IMR-90 (cell line): ENCODE results near the gene GRK2. TPM values are rescaled to one million over a fixed set of nuclear protein-coding genes. Genes with fewer than 3 reads are reported as not detected.

Experiments used
- ATAC-seq: fragments of 200-7000 bp; cut with Tn5 transposase; 2 replicates; pipeline ENCODE4 v1.9.1; 2020; ENCODE audit warnings: low read depth, mild to moderate bottlenecking, moderate library complexity
- BruUV-seq: library from RNA; stranded (reverse); fragments of 400-500 nt; replicated peaks from 2 replicates; lab custom pipeline; 2021; lab: Mats Ljungman, UMichigan
- CTCF ChIA-PET: fragments of 300-600 bp; formaldehyde crosslinking; extraction: SDS; loops from one replicate; lab custom pipeline; 2021; ENCODE audit warnings: antibody characterized with exemption; lab: Yijun Ruan, JAX
- POLR2A ChIA-PET: fragments of 300-600 bp; sonication (Branson Sonifier 250); formaldehyde crosslinking; loops from one replicate; lab custom pipeline; 2022; ENCODE audit warnings: antibody characterized with exemption; ENCODE audit not compliant: unreplicated experiment; lab: Charles Lee
- DNase-seq: peaks from one replicate; pipeline ENCODE4 v3.0.0; 2013
- H2AFZ ChIP-seq: replicated peaks from 2 replicates; pipeline ENCODE3; 2013; ENCODE audit warnings: low read length, mild to moderate bottlenecking; ENCODE audit not compliant: poor library complexity
- H2AK5ac ChIP-seq: 2 replicates; pipeline ENCODE4 v1.6.1; 2013; ENCODE audit warnings: low read depth, low read length, inconsistent platforms
- H2AK9ac ChIP-seq: replicated peaks from 2 replicates; pipeline ENCODE3; 2013; ENCODE audit warnings: mild to moderate bottlenecking, low read depth, low read length, moderate library complexity; ENCODE audit not compliant: poor library complexity
- H2BK120ac ChIP-seq: 2 replicates; pipeline ENCODE4 v1.6.1; 2013; ENCODE audit warnings: low read depth, low read length, inconsistent platforms
- H2BK15ac ChIP-seq: 3 replicates; pipeline ENCODE4 v1.6.1; 2013; ENCODE audit warnings: low read depth, low read length, inconsistent platforms
- H2BK20ac ChIP-seq: 2 replicates; pipeline ENCODE4 v1.6.1; 2013; ENCODE audit warnings: low read depth, mild to moderate bottlenecking, inconsistent platforms, low read length, moderate library complexity
- H2BK5ac ChIP-seq: 2 replicates; pipeline ENCODE4 v1.6.1; 2013; ENCODE audit warnings: mild to moderate bottlenecking, low read depth, low read length, inconsistent platforms; ENCODE audit not compliant: poor library complexity, severe bottlenecking
- H3K14ac ChIP-seq: replicated peaks from 2 replicates; pipeline ENCODE4 v1.6.1; 2013; ENCODE audit warnings: low read depth, low read length, inconsistent platforms
- H3K18ac ChIP-seq: 2 replicates; pipeline ENCODE4 v1.6.1; 2013; ENCODE audit warnings: low read depth, low read length, control low read depth
- H3K23ac ChIP-seq: 2 replicates; pipeline ENCODE4 v1.6.1; 2013; ENCODE audit warnings: low read depth, low read length, inconsistent platforms
- H3K27ac ChIP-seq: 2 replicates; pipeline ENCODE4 v1.5.1; 2013; ENCODE audit warnings: mild to moderate bottlenecking, control low read depth, low read length; ENCODE audit not compliant: insufficient read depth
- H3K27me3 ChIP-seq: 2 replicates; pipeline ENCODE4 v1.6.1; 2013; ENCODE audit warnings: low read length; ENCODE audit not compliant: control insufficient read depth, insufficient read depth
- H3K36me3 ChIP-seq: 2 replicates; pipeline ENCODE4 v1.6.1; 2013; ENCODE audit warnings: low read length, mixed read lengths; ENCODE audit not compliant: control insufficient read depth, insufficient read depth
- H3K4ac ChIP-seq: 2 replicates; pipeline ENCODE4 v1.6.1; 2013; ENCODE audit warnings: low read depth, low read length, inconsistent platforms
- H3K4me1 ChIP-seq: 2 replicates; pipeline ENCODE4 v1.6.1; 2013; ENCODE audit warnings: low read length, mixed read lengths; ENCODE audit not compliant: control insufficient read depth, insufficient read depth
- H3K4me2 ChIP-seq: 2 replicates; pipeline ENCODE4 v1.6.1; 2013; ENCODE audit warnings: low read depth, mild to moderate bottlenecking, control low read depth, low read length, moderate library complexity
- H3K4me3 ChIP-seq: 2 replicates; pipeline ENCODE4 v1.5.1; 2013; ENCODE audit warnings: low read depth, mild to moderate bottlenecking, control low read depth, low read length, moderate library complexity; ENCODE audit not compliant: insufficient read depth
- H3K56ac ChIP-seq: 2 replicates; pipeline ENCODE4 v1.6.1; 2013; ENCODE audit warnings: low read length, inconsistent platforms; ENCODE audit not compliant: insufficient read depth; ENCODE audit errors: extremely low read depth
- H3K79me1 ChIP-seq, 2 experiments: 2 replicates each; pipeline ENCODE4 v1.6.1; 2013; ENCODE audit warnings: low read length in 2 of 2, inconsistent platforms in 1 of 2, low read depth in 1 of 2
- H3K9ac ChIP-seq: 2 replicates; pipeline ENCODE4 v1.6.1; 2013; ENCODE audit warnings: low read depth, low read length, control low read depth
- H3K9me1 ChIP-seq: 2 replicates; pipeline ENCODE4 v1.6.1; 2013; ENCODE audit warnings: low read length, inconsistent platforms; ENCODE audit not compliant: insufficient read depth
- H3K9me3 ChIP-seq: 2 replicates; pipeline ENCODE4 v1.6.1; 2013; ENCODE audit warnings: low read length; ENCODE audit not compliant: control insufficient read depth, insufficient read depth
- H4K20me1 ChIP-seq: 2 replicates; pipeline ENCODE4 v1.6.1; 2013; ENCODE audit warnings: low read length, inconsistent platforms; ENCODE audit not compliant: insufficient read depth
- H4K5ac ChIP-seq: 2 replicates; pipeline ENCODE4 v1.6.1; 2013; ENCODE audit warnings: mild to moderate bottlenecking, low read depth, low read length, control low read depth
- H4K8ac ChIP-seq, 2 experiments: 2 replicates each; pipeline ENCODE4 v1.6.1; 2013; ENCODE audit warnings: low read depth in 2 of 2, low read length in 2 of 2, control low read depth in 1 of 2, inconsistent platforms in 1 of 2
- H4K91ac ChIP-seq: 2 replicates; pipeline ENCODE4 v1.6.1; 2013; ENCODE audit warnings: low read depth, low read length, inconsistent platforms; ENCODE audit not compliant: insufficient read depth
- BHLHE40 ChIP-seq: fragments of 150-350 bp; IDR thresholded peaks from 2 replicates; pipeline ENCODE4 v1.6.1; 2016; ENCODE audit warnings: mild to moderate bottlenecking, low read depth, low read length
- FOS ChIP-seq: fragments of 150-350 bp; IDR thresholded peaks from 2 replicates; pipeline ENCODE4 v1.6.1; 2016; ENCODE audit warnings: low read depth, low read length
- MXI1 ChIP-seq: IDR thresholded peaks from 2 replicates; pipeline ENCODE4 v1.6.1; 2012; ENCODE audit warnings: low read depth, mild to moderate bottlenecking, low read length, moderate library complexity, borderline replicate concordance
- NFE2L2 ChIP-seq: fragments of 150-350 bp; IDR thresholded peaks from 2 replicates; pipeline ENCODE4 v1.6.1; 2016; ENCODE audit warnings: low read depth, mild to moderate bottlenecking, low read length
- RAD21 ChIP-seq: IDR thresholded peaks from 2 replicates; pipeline ENCODE4 v1.6.1; 2012; ENCODE audit warnings: low read length, improper control_type of control experiment
- WGBS, 2 experiments: methylation state at CpG; one replicate each; pipeline versions ENCODE4 v1.1.5 to v1.1.7; 2013; ENCODE audit warnings: missing lambda C conversion rate in 2 of 2; ENCODE audit not compliant: insufficient read length in 1 of 2; ENCODE audit errors: extremely low coverage in 2 of 2; 5-methylcytosine and 5-hydroxymethylcytosine counted together
- dilution Hi-C: fragments of 300-500 bp; cut with HindIII; formaldehyde crosslinking; loops from one replicate; pipeline ENCODE4 v1.14.3; 2018; ENCODE audit warnings: low sequenced_read_pairs; ENCODE audit not compliant: unreplicated experiment
- in situ Hi-C: fragments of 300-500 bp; cut with MboI; formaldehyde crosslinking; loops from 3 replicates; pipeline ENCODE4 v1.14.3; 2019; ENCODE audit warnings: low sequenced_read_pairs, inconsistent platforms, mixed read lengths
- intact Hi-C: fragments of 100-400 bp; cut with micrococcal nuclease; formaldehyde crosslinking; loops from 2 replicates; pipeline ENCODE4 v1.10.0; 2022
- polyA plus RNA-seq, 3 experiments: library from polyadenylated mRNA; depleted of rRNA; stranded (reverse); fragments of >200 nt; gene quantifications; 2 replicates each; pipeline ENCODE4 v1.2.3, GENCODE V29; 2012; ENCODE audit warnings: low replicate concordance in 1 of 3
- total RNA-seq: library from RNA; depleted of rRNA; stranded (reverse); fragments of >200 nt; gene quantifications from 2 replicates; pipeline ENCODE4 v1.2.3, GENCODE V29; 2012

Gene GRK2
- total and polyA plus RNA-seq, 2 of the 4 experiments (the other 2 are of a cell fraction): 26.7 to 41.8 TPM

DNA sequence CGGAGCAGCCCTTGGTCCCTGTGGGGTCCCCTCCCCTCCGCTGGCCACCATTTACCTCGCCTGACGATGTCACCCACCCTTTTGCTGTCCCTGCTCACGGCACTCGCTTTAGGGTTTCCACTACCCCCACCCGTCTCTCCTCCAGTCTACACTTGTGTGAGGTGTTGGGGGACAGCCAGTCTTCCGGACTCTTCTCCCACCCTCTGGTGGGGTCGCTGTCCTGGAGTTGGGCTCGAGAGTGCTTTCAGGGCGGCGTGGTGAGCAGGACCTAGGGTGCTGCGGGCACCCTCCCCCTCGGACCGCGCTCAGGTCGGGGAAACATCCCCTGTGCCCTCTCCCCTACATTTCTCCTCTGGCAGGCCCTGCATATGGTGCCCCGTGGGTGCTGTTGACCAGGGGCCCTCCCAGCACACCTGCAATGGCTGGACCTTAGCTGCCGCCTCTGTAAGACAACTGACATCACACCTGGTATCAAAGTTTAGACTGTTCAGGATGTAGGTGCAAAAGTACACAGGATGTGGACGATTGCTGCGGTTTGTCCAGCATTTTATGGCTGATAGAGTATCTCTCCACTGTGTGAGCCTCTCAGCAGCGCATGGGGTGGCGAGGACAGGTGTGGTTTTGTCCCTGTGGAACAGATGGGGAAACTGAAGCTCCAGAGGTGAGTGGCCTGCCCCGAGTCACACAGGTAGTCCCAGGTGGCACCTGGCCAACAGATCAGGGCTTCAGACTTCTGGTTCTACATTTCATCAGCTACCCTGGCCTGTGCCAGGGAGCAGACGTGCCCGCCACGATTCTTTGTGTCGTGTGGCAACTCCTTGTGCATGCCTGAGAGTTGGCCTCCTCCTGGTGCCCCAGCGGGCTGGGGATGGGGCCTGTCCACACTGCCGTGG is 1.2 kb downstream of the GRK2 start:
- Histone ChIP-seq H3K18ac (no peak overlapping the region), H4K5ac (no peak overlapping the region), H3K4me1 (peaks cover 35% of the 10 kb centered on the region), H3K14ac (peak overlapping the region; percentile 92), H3K36me3 (peaks cover 10% of the 10 kb centered on the region; the same call in 1 of the 2 replicates), H2BK120ac (peak overlapping the region; percentile 31), H2BK5ac (peak overlapping the region; percentile 44), H3K9me3 (no peaks in the 10 kb centered on the region), H3K4ac (peak overlapping the region; percentile 82), H3K23ac (peak overlapping the region; percentile 89), H3K27ac (peak overlapping the region; percentile 64), H4K20me1 (peaks cover 44% of the 10 kb centered on the region), H3K4me3 (peak overlapping the region; percentile 78), H4K91ac (no peak overlapping the region; the same call in 1 of the 2 replicates), H3K56ac (peak overlapping the region; percentile 19; the same call in 1 of the 2 replicates), H3K27me3 (no peaks in the 10 kb centered on the region), H2BK15ac (no peak overlapping the region), H2BK20ac (no peak overlapping the region), H3K9ac (peak overlapping the region; percentile 95), H2AK5ac (peak overlapping the region; percentile 84), H3K4me2 (peak overlapping the region; percentile 87), H4K8ac (peak overlapping the region in 1 of 2 experiments; percentile 29; a peak in 1 of 4 replicates), H3K79me1 (peaks cover 18 to 68% of the 10 kb centered on the region in 2 experiments; a peak in 3 of 4 replicates), H2AK9ac (peak overlapping the region; percentile 98), H3K9me1 (peaks cover 33% of the 10 kb centered on the region), H2AFZ (peak overlapping the region; percentile 88)
- no TSS peak for BruUV-seq
- CTCF ChIA-PET: interaction anchor here (0.9 to 3.1 kb wide), 3 partner anchors 10 to 50 kb away, joined by 3 to 10 read pairs (median 3); no protein-coding TSS in a partner anchor
- ATAC-seq (no peak; the same call in 1 of the 2 replicates), DNase-seq (no peak)
- intact Hi-C loops (no loop called here), dilution Hi-C loops (no loop called here), in situ Hi-C loops (no loop called here)
- WGBS, 2 experiments: 15% methylated on average over 6 of the region's 30 CpGs; no CpG with 5 or more reads in 1 of the 2 experiments
- TF ChIP-seq RAD21 (no peak), BHLHE40 (no peak), NFE2L2 (no peak), FOS (no peak), MXI1 (no peak)
- POLR2A ChIA-PET: no interaction called here
